ENCODE data around the gene FEV.

FEV gene

DNA sequence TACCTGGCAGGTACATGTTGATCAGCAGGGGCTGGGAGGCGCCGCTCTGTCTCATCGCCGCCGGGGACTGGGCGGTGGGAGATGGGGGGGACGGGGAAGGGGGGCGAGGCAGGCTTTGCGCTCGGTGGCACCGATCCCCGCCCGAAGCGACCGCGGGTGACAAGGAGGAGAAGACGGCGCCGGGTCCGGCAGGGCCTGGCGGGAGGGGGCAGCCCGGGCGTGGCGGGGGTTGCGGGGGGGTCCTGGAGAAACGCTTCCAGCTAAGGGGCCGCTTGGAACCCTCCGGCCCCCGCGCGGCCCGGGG is at the start of gene FEV:
Gene FEV, minus strand, starts transcription at position 164 of the 304 bp plus-strand sequence. Its CDS starts 109 bp downstream, at position 55.
- DNase-seq = no peak

DNA sequence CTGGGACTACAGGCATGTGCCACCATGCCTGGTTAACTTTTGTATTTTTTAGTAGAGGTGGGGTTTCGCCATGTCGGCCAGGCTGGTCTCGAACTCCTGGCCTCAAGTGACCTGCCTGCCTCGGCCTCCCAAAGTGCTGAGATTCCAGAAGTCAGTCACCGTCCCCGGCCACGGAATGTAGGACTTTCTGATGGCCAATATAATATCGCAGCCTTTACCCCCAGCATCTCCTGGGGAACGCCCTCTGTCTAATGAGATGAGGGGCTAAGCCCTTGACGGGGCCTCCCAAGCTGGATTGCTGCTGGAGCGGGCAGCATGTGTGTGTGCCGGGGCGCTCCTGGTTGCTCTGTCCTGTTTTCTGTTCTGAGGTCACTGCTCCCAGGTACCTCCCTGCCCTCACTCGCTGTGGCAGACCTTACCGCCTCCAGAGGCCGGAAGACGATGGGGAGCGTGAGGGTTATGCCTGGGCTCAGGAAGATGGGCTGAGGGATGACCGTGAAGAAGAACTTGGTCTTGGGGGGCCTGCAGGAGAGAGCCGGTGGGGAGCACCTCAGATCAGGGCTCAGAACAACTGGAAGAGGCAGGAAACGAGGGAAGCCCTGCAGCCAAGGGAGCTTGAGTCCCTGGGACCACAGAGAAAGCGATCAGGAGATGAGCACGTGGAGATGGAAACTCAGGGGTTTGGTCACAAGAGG is 47.2 kb upstream of the FEV start:
- DNase-seq = no peak

DNA sequence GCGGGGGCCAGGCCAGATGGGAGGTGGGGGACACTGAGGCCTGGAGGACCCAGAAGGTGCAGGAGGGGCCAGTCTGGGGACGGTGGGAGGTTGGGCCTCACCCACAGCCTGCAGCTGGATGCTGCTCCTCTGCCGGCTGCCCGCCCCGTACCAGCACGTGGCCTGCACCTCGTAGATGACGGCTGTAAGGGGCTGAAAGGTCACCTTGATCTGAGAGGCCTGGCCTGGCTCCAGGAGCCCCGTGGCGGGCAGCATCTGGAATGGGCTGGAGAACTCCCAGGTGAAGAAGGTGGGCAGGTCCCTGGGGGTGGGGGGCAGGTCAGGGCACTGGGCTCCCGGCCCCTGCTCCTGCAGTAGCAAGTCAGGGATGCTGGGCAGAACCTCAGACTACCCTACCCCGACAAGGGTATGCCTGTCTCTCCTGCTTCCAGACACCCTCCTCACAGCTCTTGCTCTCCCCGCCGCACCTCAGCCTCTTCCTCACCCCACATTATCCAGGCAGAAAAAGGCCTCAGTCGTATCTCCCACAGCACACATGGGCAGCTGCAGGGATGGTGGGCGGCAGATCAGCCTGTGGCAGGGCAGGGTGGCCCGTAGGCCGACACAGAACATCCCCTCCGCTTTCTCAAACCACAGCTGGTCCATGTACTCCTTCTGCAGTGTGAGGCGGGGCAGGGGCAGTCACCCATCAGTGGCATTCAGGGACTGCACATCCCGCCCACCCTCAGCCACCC is 46.2 kb upstream of the FEV start:
- DNase-seq = no peak

DNA sequence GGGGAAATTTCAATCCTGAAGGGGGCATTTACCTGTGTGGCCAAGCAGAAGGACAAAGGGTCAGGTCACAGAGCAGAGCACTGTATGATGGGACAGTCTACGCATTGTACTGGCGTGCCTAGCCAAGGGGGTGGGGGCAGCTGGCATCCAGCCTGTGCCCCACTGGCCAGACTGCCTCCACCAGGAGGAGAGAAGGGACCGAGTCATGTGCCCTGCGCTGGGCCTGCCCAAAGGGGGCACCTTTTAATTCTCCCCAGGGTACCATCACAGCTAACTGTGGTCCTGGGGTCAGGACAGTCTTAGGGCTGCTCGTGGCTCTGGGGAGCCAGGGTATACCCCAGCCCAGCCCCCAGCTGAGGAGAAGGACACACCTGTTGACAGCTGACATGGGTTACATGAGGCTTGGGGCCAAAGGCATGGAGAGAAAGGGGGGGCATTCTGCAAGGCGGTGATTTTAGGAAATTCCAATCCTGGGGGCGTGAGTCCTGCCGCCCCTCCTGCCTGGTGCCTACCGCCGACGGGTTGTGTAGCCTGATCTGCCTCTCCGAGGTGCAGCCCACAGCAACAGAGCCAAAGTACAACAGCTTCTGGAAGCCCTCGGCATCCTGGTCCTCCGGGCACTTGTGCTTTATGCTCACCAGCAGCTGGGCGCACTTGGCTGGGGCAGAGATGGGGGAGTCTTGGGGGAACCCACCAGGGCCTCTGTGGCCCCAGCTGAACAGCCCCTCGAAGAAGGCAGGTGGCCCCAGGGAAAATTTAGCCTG is 45.4 kb upstream of the FEV start:
- no peak for DNase-seq

DNA sequence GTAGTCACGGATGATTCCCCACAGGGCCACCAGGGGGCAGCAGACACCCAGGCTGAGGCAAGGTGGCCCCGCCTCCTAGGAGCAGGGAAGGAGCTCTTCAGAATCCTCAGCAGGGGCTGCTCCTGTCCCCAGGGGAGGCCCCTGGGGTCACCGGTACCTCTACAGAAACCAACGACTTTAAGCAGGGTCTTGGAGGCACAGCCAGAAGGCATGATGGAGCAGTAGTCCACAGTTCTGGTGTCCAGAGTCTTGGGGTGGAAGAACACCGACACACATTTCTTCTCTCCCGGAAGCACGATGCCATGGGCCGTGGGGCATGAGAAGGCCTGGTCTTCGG is 44.8 kb upstream of the FEV start:
- peak; percentile 68 for DNase-seq

DNA sequence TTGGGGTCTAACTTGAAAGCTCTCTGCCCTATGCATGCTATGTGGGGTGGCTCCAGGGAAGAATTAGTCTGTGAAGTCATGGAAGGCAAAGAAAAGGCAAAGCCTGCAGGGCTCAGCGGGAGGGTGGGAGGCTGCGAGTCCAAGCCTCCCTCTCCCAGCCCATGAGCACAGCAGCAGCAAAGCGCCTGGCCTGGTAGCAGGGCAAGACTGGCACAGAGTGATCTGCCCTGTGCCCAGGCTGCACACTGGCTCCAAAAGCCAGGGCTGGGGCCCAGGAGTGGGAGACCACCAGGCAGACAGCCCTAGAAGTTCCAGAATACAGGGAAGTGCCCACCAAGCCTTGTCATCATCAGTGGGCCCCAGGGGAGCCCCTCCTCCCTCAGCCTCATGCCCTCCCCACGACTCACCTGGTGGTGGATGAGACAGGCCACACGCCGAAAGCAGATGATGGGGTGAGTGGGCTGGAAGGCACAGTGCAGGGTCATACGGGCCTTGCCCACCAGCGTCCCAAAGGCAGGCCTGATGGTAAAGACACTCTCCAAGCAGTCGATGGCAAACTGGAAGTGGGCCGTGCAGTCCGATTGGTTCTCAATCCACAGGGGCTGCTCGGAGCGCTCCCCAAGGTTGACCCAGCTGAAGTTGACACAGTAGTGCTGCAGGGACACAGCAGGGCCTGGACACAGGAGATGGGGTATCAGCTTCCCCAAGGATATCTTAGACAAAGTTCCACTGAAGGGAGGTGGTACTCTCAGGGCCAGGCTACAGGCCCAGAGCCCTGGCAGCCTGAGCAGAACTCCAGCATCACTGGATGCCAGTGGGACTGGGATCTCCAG is 44.2 kb upstream of the FEV start:
- no peak for DNase-seq

DNA sequence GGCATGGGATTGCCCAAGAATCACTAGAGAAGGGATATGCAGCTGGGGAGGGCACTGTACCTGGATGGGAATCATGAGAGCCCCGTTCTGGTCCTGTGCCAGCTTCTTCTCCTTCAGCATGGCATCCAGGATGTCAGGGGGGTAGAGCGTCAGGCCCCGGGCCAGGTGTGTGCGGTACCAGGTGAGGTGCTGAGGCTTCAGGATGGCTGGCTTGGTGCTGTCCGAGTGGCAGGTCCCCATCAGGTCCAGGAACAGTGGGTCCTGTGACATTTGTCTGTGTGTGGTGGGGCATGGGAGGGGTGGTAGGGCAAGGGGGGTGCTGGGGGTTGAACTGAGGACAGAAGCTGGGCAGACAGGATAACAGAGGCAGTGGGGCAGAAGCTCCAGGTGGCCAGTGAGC is 43.2 kb upstream of the FEV start:
- DNase-seq = no peak

DNA sequence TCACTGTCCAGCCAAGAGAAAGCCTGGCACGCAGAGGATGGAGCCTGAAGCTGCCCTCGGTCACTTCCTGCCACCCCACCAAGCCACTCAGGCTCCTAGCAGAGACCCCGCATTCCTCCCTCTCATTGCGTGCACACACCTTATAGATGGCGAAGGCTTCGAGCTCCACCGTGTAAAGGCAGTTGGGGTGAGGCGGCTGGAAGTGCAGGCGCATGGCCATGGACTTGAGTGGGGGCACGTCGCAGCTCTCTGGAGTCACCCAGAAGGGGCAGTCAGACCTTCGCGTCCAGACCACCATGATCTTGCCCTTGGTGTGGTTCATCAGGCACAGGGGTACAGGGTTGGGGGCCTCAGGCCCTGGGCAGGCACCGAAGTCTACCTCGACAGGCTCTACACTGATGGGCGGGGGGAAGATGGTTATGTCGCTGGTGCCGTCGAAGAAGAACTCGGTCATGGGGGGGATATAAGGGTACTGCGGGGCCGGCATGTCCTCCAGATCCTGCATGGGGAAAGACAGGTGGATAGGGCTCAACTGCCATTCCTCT is 42.6 kb upstream of the FEV start:
- DNase-seq = no peak

DNA sequence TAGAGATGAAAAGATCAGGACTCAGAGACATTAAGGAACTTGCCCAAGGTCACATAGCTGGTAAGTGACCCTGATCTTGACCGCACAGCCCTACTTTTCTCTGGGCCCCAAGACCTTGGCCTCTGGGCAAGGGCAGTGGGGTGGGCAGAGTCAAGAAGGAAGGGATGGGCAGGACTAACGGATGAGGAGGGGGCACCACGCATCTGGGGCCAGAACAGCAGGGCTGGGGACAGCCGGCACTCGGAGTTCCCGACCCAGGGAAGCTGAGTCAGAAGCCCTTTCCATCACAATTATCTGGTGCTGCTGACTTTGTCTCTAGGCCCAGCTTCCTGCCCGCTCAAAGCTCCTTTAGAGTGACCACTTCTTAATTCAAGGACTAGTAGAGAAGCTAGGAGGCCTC is 42.0 kb upstream of the FEV start:
- no peak for DNase-seq

DNA sequence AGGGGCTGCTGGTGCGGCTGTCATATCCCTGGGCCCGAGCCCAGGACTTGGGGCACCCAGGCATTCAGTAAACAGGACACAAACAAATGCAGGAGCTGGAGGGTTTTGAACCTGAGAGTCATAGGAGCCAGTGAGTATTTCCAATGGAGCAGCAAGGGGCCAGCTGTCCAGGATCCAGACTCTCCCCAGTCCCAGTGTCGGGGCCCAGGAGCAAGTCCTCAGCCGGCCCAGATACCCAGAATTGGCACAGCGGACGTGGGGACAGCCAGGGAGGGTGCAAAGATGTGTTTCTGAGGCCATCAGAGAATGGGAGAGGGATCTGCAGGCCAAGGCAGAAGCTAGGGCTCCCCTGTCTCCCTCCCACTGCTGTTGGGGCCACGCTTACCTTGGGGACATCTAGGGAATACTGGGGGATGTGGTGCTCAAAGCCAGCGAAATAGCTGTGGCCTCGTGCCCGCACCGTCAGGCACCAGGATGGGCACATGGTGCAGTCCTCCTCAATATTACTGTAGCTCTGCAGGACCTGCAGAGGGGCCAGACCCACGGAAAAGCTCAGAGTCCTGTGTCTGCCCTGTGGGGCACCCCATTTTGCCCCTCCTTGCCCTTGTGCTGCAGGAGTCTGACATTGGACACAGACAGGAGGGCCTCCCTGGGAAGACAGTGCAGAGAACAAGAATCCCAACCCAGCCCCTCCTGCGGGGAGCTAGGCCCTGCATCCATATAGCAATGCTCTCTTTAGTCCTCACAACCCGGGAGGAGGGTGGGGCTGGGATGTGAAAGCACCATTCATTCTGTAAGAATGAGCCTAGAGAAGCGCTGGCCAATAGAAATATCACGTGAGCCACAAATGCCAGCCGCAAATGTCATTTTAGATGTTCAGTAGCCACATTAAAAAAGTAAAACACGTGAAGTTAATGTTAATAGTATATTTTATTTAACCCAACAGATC is 40.9 kb upstream of the FEV start:
- no peak for DNase-seq

DNA sequence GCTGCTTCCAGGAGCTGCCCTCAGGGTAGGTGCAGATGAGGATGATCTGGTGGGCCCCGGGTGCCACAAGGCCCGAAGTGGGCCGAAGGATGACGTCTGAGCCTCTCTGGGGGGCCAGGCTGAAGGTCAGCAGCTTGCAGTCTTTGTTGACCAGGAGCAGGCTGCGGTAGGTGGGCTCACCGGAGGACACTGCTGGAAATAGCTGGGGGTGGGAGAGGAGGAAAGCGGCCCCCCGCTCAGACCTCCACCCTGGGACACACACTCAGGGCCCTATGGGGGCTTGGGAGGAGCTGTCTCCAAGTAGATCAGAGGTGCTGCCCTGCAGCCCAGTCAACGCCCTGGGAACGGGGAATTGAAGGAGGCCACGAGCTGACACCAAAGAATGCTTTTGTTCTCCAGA is 39.1 kb upstream of the FEV start:
- no peak for DNase-seq

DNA sequence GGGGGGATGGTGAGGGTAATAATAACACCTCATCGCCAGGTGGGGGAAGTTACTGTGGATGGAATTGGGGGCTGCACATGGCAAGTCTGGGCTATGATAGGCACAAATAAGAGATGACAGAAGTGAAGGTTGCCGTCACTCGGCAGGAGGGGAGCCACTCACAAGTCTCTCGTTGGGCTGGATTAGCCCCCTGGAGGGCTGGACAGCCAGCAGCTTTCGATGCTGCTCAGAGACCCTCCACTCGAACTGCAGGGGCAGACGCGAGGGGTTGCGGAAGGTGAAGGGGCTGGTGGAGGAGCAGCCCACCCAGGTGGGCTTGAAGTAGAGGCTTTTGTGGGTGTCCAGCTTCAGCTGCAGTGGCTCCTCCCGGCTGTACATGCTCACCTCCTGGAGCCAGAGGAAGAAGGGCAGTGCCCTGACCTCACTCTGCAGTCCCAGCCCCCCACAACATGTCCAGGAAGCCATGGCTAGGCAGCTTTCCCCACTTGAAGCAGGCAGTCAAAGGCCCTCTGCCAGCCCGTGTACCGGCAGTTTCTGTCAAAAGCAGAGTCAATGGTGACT is 38.1 kb upstream of the FEV start:
- DNase-seq = no peak

DNA sequence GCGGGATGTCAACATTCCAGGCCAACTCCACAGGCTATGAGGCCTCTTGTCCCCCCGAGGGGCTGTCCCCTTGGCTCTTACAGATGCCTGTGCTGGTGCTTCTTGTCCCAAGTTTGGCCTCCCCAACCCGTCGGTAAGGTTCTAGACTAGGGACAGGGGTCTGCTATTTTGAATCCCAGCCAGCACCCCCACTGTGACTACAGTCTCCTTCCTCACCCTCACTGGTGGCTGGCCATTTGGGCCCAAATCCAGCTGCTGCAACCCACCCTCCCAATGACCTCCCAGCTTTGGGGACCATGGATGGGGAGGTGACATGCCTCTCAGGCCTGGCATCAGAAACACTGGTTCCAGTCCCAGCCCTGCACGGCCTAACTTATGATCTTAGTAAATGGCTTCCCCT is 37.6 kb upstream of the FEV start:
- no peak for DNase-seq

DNA sequence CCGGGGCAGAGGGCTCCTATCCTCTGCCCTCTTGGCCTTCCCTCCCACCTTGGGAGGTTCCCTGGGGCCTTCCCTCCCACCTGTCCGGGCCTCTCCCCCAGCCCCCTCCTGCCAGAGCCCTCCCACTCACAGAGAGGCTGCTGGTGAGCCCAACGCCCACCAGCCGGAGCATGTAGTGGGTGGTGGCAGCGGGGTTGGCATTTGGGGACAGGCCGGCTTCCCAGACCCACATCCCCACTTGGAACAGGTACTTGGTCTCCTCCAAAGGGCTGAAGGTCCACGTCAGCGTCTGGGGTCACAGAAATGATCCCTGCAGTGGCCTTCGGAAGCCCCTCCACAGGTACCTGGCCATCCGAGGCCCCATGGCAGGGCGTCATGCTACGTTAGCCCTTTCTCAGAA is 37.1 kb upstream of the FEV start:
- no peak for DNase-seq

DNA sequence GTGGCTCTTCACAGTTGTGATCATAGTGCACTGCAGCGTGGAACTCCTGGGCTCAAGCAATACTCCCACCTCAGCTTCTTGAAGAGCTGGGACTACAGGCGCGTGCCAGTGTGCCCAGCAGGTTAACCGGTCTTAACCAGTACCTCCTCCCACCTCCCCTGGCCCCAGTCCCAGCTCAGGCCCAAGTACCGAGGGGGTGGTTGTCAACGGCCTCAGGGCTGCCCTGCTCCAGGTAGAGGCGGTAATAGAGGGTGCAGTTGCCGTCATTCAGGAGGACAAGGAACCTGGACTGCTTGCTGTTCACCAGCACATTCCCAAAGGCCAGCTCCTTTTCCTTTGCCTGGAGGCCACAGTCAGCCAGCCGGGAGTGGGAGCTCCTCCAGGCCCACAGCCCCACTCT is 36.6 kb upstream of the FEV start:
- DNase-seq = no peak

DNA sequence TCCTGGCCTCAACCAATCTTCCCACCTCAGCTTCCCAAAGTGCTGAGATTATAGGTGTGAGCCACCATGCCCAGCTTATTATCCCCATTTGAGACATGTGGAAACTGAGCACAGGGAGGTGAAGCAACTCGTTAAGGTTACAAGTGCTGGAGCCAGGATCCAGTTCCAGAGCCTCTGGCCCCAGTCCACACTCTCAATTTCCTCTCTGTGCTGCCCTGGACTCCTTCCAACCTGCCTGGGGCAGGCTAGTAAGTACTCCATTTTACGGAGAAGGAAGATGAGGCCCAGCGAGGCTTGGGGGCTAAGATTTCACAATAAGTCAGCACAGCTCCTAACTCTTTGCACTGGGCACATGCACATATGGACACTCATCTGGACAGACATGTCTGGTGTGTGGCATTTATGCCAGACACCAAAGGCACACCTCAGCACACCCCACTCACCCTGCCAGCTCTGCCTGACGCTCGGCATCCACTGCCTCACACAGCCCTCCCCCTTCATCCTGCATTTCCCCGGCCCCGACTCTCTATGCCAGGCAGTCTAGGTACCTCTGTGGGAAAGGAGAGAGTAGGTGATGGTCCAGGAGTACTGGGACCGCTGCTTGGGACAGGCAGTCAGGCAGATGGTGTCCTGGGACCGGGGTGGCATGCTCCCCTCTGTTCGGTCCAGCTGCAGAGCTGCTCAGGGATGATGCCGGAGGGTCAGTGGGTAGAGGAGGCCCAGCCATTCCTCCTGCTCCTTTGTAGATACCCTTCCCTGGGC is 35.8 kb upstream of the FEV start:
- DNase-seq = no peak

DNA sequence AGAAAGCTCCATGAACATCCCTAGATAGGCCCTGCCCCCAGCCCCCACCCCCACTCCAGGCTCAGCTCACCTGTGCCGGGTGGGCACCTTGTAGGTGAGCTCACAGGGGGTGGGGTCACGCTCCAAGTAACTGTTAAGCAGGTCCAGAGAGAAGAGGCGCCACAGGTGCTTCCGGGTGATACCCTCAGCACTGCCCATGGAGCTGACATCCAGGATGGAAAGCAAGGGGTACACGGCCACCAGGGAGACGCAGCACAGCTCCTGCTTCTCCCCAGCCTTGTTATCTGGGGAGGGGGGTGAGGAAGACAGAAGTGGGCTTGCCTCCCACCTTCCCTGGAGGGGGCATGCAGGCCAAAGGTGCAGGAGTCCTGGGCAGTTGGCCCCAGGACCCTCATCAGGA is 34.5 kb upstream of the FEV start:
- DNase-seq = no peak

DNA sequence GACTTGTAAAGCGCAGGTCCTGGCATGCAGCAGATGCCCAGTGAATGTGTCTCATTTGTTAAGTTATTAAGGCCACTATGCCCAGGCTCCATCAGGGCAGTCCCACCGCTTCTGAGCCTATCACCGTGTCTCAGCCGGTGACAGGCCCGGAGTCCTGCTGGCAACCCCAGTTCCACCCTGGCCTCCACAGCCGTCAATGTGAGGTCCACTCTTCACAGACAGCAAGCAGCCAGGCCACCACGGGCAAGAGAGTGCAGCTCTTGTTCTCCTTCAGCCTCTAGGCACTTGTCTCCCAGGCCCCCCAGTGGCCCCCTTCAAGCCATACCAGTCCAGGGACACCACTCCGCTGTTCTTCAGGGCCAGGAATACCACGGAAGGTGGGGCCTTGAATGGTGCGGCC is 33.7 kb upstream of the FEV start:
- DNase-seq = no peak

DNA sequence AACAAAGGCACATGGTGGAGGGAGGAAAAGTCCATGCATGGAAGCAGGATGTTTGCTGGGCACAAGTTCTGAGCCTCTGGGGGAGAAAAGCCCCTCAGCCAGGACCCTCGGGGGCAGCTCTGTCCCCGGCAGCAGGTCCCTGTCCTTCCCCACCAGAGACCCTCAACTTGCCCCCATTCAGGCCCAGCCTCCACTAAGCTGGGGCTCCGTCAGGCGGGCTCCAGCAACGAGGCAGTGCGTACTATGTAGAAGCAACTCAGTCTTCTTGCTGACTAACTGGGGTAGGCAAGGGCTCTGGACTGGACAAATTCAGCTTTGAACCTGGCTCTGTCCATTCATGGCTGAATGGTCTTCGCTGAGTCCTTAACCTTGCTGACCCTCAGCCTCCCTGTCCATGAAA is 33.3 kb upstream of the FEV start:
- DNase-seq = no peak

DNA sequence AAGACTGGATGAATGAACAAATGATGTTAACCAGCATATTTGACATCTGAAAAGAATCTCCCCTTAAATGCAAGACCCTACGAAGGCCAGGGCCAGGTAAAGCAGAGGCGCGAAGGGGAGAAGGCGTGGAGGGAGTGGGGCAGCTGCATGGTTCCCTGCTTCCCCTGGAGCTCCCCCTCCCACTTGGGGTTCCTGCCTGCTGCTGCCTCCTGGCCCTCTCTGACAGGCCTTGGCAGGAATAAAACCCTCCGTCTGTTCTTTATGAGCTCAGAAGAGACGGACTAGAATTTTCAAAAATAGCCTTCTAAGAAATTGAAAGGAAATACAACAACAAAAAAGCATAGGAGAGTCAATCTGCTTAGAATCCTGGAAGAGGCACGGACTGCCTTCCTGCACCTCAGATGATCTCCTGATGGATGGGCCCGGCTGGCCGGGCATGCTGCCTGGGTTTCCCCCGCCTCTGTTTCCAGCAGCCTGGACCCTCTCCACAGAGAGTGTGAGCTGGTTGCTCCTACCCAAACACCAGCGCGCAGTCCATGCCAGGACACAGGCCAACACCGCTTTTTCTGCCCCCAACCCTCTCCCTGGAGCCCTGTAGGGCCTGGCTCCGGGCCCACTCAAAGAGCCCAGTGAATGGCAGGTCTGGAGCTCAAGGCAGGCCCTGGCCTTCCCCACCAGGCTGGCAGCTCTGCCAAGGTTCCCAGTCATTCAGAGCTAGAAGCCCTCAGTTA is 32.4 kb upstream of the FEV start:
- DNase-seq = no peak
